Measurements from ENCODE around the gene ZNF608.
A peak's percentile ranks its signal among the peaks of the same experiment; 100 is the strongest.

The ZNF608 gene, protein sequence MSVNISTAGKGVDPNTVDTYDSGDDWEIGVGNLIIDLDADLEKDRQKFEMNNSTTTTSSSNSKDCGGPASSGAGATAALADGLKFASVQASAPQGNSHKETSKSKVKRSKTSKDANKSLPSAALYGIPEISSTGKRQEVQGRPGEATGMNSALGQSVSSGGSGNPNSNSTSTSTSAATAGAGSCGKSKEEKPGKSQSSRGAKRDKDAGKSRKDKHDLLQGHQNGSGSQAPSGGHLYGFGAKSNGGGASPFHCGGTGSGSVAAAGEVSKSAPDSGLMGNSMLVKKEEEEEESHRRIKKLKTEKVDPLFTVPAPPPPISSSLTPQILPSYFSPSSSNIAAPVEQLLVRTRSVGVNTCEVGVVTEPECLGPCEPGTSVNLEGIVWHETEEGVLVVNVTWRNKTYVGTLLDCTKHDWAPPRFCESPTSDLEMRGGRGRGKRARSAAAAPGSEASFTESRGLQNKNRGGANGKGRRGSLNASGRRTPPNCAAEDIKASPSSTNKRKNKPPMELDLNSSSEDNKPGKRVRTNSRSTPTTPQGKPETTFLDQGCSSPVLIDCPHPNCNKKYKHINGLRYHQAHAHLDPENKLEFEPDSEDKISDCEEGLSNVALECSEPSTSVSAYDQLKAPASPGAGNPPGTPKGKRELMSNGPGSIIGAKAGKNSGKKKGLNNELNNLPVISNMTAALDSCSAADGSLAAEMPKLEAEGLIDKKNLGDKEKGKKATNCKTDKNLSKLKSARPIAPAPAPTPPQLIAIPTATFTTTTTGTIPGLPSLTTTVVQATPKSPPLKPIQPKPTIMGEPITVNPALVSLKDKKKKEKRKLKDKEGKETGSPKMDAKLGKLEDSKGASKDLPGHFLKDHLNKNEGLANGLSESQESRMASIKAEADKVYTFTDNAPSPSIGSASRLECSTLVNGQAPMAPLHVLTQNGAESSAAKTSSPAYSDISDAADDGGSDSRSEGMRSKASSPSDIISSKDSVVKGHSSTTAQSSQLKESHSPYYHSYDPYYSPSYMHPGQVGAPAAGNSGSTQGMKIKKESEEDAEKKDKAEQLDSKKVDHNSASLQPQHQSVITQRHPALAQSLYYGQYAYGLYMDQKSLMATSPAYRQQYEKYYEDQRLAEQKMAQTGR (N-terminal part only)

DNA sequence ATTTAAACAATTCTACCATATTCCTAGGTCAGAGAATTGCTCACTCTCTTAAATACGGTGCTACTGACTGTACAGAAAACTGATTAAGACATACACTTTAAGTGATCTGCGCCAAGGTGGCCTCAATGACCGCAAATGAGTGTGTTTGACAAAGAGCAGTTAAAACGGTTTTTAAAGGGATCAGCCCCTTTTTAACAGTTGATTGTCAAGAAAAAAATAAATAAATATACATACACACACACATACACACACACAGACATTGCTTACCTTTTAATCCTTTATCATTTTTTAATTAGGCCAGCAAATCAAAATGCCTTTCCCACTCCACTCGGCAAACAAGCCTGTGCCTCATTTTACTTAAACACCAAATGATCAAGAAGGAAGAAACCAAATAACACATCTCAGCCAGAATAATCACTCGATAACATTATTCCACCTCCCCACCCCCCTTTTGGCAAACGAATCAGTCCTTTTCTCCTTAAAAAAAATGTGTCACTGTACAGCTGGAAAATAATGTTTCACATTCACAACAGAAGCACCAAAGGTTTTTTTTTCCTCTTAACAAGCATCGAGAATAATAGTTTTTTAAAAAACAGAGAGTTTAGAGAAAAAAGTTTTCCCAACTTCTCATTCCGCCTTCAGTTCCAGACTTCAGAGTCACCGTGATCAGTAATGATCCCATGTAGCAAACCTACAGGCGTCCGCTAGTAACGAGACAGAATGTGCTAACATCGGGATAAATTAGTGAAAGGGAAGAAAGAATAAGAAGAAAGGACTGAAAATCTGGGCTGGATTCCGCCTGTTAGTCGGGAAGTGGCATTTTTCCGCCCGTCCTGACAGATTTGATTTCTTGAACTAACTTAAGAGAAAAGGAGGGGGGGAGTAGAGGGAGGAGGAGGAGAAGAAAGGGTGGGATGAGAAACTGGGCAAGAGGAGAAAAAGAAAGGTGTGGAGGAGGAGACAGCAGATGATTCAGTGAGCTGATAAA, at the start of gene ZNF608:
ZNF608 (minus strand) TSS at position 712 of the 988 bp plus-strand sequence. CDS start 1,650 bp downstream, outside the sequence.
- peak; percentile 61 for DNase-seq

DNA sequence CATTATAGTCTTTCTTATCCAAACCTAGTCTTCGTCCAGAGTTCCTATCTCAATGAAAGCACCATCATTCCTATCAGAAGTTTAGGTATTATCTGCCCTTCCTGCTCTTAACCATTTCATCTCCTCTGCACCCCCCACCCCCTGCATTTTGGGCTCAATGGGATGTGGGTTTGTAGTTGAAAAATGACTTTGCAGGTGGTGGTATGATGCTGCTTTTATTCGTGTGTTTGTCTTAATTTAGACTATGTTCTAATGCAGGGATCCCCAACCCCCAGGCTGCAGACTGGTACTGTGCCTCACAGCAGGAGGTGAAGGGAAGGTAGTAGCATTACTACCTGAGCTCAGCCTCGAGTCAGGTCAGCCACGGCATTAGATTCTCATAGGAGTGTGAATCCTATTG, 49.4 kb upstream of the ZNF608 start:
- no peak for DNase-seq

DNA sequence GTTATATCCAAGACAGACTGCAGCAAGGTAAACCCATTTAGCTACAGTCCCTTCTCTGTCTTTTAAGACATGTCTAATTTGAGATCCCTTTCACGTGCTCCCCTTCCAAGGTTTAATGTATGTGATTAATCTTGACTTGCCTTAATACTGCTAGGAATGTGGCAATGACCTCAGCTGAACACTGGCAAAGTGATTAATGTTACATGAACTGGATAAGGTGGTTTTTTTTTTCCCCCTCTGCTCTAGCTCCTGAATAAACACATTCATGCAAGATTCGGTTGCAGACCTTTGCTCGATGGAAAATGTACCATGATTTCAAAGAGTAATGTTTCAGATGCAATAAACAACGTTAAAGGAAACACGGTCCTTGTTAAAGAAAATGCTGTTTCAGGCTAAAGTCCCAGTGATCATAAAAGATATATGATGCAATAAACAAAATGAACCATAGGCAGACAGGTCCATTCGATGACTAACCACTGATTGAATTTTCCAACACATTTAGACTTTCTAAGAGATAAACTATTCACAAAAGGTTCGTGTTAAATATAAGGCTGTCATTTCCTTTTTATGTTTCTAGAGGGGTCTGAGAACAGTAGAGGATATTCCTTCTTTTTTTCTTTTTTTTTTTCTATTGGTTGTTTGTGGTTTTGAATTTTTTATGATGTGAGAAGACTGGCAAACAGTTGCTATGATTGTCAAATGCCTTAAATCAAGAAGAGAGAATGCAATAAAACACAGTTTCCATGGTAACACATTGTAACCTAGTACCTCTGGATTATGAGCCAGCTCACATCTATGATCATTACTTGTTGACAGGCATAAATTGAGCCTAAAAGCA, 44.7 kb upstream of the ZNF608 start:
- peak; percentile 25 for DNase-seq

DNA sequence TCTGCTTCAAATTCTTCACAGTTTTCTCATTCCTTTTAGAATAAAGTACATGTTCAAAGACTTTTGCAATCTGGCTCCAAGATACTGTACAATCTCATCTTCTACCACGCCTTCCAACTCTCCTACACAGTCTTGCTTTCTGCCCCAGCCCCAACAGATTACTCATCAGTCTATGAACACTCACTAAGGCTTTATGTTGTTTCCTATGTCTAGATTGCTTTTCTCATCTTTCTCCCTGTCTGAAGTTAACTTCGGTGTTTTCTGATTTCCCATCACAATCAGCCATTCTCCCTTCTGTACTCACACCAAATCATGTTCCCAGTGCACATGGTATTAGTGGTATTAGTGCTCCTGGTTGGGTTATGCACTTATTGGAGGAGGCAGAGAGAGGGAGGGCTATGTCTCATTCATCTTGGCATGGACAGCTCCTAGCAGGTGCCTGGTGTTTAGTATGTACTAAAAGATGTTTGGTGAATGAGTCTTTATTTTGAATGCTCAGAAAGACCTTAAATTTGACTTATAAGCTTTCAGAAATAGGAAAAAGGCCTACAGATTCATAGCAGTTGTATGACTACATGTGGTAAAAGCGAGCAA, 44.0 kb upstream of the ZNF608 start:
- no peak for DNase-seq

DNA sequence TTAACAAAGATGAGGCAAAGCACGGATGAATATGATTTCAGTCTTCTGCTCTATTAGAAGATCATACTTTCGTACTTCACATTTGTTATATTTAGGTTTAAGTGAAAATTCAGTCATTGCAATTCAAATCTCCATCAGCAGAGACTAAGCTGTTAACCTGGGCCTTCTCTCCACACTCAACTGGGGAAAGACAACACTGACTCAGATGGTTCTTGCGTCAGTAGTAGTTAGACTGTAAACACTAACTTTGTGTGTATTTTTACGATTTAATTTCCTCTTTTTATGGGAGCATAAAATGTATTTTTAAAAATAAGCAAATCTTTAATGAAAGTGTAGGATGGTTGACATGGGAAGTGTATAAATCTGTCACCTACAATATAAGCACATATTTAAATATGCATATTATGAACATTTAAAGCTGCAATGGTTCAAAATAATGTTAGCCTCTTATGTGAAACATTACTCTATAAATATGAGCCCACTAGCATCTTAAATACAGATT, 42.7 kb upstream of the ZNF608 start:
- DNase-seq: no peak

DNA sequence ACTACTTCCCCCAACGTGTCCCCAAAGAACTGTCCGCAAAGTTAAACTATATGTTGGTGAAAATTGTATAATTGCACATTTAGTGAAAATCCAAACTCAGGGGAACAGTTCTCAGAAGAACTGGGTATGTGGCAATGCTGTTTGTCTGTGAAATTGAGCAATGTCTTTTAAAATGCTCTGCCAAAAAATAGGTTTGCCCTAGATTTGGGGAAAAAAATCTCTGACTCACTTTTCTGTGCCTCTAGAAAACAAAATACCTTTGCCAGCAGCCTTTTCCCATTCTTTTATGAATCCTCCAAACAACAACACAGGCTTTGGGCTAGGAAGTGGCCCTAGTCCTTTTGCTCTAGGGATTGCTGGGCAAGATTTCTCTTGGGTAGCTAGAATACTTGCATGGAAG, 37.4 kb upstream of the ZNF608 start:
- no peak for DNase-seq

DNA sequence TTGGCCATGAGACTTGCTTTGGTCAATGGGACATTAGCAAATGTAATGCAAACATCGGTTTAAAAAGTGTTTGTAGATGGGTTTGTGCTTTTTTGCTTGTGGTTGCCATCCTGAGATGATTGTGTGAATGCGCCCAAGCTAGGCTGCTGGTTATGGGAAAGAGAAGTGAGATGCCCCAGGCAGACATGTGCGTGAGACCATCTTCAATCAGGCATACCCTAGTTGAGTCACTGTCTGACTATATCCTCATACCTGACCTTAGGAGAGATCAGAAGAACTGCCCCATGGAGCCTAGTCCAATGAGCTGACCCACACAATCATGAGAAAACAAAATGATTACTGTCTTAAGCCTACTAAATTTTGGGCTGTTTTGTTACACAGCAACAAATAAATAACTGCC, 36.8 kb upstream of the ZNF608 start:
- DNase-seq: no peak

DNA sequence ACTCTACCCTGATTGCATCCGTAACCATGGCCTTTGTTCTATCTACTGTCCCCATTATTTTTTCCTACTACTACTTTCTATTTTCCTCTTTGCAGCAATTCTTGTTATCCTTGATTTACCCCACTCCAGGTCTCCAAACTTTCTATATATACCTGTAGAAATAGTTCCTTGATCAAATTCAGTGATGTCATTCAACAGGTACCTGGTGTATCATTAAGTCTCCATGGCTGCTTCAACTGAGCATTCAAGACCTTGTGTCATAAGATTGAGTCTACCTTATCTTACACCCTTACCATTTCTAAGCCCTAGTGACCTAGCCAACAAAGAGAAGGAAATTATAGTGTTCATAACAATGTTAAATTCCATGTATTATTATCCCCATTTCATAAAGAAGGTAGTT, 35.8 kb upstream of the ZNF608 start:
- no peak for DNase-seq

DNA sequence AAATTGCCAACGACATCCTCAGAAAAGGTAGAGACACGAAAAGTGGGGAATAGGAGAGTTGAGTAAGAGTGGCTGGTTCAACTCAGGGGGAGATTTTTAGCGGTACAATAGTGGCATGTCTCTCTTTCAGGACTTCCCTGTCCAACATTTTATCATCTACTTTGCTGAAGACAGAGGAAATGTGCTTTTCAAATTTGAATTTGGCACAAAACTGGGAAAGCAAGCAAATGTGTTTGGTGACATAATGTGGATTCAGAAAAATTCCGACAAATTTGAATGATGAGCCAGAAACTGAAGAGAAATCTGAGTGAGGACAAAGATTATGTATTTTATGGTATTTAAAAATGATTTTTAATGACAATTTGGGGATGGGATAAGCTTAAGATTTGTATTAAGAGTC, 33.6 kb upstream of the ZNF608 start:
- DNase-seq: no peak

DNA sequence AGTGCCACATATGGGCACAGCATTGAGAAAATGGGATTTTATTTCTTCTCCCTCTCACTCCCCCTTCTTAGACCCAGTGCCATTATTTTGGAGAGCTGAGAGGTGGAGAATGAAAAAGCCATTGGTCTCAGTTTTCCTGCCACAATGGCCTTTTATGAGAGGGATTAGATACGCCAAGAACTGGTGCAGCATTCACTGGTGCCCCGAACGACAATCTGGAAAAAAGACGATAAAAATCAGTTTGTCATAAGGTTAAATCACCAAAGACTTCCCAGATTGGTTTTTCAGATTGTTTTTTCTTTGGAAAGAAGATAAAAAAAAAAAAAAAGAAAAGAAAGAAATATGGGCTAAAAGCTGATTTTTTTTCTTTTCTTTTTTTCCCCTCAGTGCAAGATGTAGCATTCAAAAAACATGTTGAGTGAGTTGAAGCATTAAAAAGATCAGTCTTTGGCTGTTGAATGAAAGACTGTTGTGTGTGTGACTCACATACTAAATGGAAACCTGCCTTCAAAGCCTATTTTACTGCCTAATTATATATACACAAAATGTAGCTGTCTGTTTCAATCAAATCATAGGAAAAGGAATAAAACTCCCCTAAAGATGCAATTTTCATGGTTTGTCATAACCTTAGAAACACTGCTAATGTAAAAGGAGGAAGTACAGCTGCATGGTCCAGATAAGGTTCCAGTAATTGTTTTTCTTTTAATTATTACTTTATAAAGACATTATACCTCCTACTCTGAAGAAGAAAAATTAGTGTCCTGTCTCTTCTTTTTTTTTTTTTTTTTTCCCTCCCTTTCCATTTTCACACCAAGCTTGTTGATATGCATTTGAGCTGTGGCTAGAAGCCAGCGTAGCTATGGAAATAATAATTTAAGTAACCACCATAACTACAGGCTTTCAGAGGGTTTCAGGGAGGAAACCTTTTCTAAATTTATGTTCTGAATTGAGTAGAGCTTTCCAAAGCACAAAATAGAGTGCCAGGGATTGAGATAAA, 27.2 kb upstream of the ZNF608 start:
- DNase-seq: no peak

DNA sequence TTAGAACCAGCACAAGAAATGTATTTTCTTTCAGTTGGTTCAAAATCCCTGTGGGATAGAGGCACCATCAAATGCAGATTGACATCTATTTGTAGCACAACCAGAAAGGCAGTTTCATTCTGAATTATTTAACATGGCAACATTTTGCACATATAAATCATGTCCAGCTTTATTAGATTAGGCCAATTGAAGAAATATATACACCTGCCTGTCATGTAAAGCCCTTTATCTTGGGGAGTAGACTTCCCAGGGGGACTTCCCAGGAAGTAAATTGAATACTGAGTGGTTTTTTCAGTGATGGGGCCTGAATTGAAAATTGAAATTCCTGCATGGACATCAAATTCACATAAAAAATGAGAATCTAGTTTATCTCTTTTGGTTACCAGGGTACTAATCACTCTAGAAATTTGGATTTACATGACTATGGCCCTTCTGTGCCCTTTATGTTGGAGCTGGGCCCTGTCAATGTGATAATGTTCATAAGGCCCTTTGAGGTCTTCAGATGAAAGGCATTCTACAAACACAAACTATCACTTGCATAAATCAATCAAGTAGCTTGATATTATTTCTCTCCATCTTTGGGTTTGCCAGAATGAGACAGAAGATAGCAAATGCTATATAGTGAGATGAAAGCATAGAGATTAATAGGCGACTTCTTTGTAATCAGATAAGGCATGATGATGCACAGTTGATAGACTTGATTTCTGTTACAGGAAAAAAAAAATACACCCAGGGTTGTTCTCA, 26.2 kb upstream of the ZNF608 start:
- no peak for DNase-seq

DNA sequence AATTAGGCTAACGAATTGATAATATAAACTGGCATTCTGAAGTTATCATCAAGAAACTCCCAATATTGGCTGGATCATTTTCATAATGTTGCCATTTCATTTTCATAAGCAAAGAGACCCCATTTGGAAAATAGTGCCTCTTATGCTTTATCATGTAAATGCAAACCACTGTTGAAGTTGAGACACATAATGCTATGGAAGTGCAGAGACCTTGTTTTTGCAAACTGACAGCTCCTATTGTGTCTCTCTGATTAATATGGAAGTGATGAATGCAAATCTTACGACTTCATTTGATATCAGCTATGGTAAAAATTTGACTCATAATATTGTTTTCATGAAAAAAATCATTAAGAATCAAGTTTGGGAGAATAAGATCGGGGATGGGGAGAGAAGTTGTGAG, 25.3 kb upstream of the ZNF608 start:
- no peak for DNase-seq

DNA sequence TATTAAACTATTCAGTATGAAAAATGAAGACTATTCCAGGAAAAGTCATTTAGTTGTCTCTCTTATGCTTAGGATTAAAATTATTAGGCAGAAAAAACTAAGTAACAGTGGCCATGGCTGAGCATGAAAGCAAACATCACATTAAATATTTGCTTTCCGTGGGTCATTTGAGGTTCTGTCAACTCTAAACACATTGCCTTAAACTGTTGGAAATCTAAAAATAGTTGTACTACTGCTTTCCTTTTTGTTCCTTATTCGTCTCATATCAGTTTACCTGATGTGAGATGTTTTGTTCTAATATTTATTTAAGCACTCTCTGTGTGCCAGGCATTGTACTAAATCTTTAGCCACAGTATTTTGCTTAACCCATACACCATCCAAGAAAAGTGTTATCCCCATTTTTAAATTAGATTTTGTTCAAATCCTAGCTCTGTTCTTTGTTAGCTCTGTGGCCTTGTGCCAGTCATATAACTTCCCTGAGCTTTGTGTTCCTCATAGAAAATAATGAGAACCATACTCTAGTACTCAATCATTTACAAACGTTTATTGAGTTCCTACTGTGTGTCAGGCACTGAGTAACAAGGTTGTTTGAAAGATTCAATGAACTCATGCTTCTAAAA, 18.7 kb upstream of the ZNF608 start:
- DNase-seq: no peak

DNA sequence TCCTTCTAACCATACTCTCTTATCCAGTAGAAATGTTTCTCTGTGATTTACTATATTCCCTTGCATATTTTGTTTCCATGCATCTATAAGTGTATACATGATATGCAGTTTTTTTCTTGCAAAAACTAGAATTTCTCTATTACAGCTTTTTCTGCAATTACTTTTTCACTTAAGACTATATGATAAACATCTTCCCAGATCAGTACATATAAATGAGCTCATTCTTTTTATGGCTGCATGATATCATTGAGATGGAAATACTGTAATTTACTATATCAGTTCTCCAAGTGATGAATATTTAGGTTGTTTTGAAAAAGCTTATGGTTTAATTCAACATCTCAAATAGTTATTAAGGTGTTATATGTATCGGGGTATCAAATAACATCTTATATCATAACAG, 18.1 kb upstream of the ZNF608 start:
- DNase-seq: no peak

DNA sequence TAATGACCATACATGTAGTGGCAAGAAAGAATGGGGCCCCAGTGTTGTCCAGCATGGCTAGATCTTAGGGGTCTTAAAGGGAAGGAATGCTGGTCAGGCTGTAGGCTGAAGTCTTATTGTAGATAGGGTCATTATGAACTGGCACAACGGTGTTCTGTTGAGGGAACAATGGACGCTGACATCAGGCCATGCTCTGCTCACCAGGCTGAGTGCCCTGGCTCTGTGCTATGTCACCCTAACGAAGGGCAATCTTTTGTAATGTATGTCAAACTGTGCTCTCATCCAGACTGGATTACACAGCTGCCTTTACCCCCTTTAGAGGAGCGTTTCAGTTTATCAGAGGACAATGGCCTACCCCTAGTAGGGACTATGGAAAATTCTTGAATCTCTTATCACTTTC, 14.6 kb upstream of the ZNF608 start:
- DNase-seq: no peak

DNA sequence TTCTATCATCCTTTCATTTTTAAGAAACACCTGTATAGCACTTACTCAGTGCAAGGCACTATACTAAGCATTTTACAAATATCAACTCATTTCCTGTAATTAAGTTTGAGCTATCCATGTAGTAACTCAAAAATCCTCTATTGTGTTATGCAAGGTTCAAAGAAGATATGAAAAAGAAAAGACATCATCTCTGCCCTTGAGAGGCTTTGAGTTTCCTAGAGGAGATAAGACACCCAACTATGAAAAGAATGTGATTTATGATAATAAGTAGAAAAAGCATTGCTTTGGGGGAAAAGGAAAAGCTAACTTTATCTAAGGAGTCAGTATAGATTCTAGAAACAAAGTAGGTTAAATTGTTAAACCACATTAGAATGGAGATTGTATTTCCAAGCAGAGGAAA, 14.2 kb upstream of the ZNF608 start:
- no peak for DNase-seq

DNA sequence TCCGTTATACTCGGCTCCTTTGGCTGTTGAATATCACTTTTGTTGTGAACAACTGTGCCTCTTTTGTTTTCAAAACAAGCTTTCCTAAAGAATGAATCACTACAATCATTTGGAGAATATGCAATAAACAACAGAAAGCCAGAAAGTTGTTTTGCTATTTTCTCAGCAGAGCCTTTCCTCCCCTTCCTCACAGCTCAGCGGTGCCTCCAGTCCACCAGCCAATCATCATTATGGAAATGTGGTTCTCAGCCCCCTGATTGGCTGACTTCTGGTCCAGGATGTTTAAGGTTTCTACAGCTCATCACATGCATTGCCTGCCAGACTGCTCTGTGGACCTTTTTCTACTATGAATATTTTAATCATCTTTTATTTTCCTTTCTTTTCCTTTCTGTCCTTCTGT, 9.1 kb upstream of the ZNF608 start:
- DNase-seq: no peak

DNA sequence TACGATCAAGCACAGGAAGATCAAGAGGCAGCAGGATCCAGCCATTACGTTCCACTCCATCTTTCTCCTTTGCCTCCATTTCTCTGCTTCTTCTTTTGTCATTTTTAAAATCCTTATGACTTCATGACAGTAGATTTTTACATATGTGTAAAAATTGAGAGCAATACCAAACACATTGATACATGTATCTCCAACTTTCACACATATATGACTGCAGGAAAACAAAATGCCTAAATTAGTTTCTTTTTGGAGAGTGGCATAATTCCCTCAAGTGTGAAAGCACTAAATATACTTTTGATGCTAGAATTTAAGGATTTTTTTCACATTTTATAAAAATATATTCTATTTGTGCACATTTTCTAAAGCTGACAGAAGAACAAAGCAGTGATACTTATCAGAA, 8.6 kb upstream of the ZNF608 start:
- no peak for DNase-seq

All from NCI-H1694 (cell line).